ENCODE results near the gene GDI2.

DNA sequence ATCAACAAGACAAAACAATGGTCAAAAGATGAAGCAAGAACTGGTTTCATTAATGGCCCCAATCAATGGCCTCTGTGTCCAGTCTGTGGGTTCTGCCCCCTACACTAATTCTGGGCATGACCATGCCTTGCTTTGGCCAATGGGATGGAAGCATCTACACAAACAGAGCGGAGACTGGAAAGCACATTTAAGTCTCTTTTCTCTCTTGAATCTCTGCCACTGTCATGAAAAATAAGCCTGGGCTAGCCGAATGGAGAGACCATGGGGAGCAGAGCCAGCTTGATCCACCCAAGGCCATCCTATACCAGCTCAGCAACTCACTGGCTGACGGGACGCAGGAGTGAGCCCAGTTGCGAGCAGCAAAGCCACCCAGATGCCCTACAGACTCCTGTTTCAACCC lies 45.6 kb upstream of the GDI2 start:
- TF ChIP-seq, protein P1, sequence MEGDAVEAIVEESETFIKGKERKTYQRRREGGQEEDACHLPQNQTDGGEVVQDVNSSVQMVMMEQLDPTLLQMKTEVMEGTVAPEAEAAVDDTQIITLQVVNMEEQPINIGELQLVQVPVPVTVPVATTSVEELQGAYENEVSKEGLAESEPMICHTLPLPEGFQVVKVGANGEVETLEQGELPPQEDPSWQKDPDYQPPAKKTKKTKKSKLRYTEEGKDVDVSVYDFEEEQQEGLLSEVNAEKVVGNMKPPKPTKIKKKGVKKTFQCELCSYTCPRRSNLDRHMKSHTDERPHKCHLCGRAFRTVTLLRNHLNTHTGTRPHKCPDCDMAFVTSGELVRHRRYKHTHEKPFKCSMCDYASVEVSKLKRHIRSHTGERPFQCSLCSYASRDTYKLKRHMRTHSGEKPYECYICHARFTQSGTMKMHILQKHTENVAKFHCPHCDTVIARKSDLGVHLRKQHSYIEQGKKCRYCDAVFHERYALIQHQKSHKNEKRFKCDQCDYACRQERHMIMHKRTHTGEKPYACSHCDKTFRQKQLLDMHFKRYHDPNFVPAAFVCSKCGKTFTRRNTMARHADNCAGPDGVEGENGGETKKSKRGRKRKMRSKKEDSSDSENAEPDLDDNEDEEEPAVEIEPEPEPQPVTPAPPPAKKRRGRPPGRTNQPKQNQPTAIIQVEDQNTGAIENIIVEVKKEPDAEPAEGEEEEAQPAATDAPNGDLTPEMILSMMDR (IDR thresholded peaks at IDR 0.05; ENCODE audit: low read length), result no peak
- TF ChIP-seq EZH2 (IDR thresholded peaks at IDR 0.05; ENCODE audit: borderline replicate concordance, low read length), result no peak
